ENCODE measurements around the gene TRIM38.

DNA sequence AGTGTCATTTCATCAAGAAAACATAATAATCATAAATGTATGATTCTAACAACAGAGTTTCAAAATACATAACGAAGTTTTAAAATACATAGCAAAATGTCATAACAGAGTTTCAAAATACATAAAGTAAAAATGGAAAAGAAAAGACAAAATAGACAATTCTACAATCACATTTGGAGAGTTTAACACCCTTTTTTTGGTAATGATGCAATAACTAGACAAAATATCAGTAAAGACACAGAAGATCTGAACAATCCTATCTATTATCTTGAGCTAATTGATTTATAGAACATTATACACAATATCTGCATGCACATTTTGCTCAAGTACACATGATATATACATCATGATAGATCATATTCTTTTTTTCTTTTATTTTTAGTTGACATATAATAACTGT is 18.7 kb upstream of the TRIM38 start:
- TF ChIP-seq, protein P1, sequence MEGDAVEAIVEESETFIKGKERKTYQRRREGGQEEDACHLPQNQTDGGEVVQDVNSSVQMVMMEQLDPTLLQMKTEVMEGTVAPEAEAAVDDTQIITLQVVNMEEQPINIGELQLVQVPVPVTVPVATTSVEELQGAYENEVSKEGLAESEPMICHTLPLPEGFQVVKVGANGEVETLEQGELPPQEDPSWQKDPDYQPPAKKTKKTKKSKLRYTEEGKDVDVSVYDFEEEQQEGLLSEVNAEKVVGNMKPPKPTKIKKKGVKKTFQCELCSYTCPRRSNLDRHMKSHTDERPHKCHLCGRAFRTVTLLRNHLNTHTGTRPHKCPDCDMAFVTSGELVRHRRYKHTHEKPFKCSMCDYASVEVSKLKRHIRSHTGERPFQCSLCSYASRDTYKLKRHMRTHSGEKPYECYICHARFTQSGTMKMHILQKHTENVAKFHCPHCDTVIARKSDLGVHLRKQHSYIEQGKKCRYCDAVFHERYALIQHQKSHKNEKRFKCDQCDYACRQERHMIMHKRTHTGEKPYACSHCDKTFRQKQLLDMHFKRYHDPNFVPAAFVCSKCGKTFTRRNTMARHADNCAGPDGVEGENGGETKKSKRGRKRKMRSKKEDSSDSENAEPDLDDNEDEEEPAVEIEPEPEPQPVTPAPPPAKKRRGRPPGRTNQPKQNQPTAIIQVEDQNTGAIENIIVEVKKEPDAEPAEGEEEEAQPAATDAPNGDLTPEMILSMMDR (IDR thresholded peaks at IDR 0.05; ENCODE audit: extremely low read depth in 1 of 2, insufficient read depth in 1 of 2, low read depth in 1 of 2, low read length in 2 of 2): no peak
- TF ChIP-seq POLR2A (IDR thresholded peaks at IDR 0.05; ENCODE audit: low read depth, low read length): no peak
- no peak for TF ChIP-seq EZH2 (IDR thresholded peaks at IDR 0.05; ENCODE audit: borderline replicate concordance, low read depth, low read length, severe bottlenecking)
- TF ChIP-seq, protein P2, sequence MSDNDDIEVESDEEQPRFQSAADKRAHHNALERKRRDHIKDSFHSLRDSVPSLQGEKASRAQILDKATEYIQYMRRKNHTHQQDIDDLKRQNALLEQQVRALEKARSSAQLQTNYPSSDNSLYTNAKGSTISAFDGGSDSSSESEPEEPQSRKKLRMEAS (IDR thresholded peaks at IDR 0.05; ENCODE audit: insufficient read depth, insufficient read length): no peak

Data from endothelial cell of umbilical vein (primary cell).